PC-9 (cell line): Measurements from ENCODE around the gene SIK3.

Source experiments
- CTCF ChIP-seq: fragments of 200-600 bp; sonication (generic); conservative IDR thresholded peaks from 2 replicates; pipeline ENCODE4 v1.6.1; 2017; ENCODE audit warnings: mixed run types, antibody characterized with exemption, mild to moderate bottlenecking, moderate library complexity
- EZH2 ChIP-seq: fragments of 200-600 bp; sonication (generic); IDR thresholded peaks from 2 replicates; pipeline ENCODE4 v1.8.0; 2017; ENCODE audit warnings: antibody characterized with exemption, low read depth

GRCh38 chr11:117009905-117010605, 88.2 kb downstream of the SIK3 start:
- no peak for TF ChIP-seq CTCF
- no peak for TF ChIP-seq EZH2
